GM21526 (cell line): ENCODE data around the gene C9orf152.
A peak's percentile ranks its signal among the peaks of the same experiment; 100 is the strongest.
"Not testable (repeated sequence)": the region's sequence is repeated elsewhere in the genome, so short reads cannot be mapped to it uniquely, and the experiment has no call there.

ENCODE experiments used
- ATAC-seq: cut with Tn5 transposase; IDR thresholded peaks from one replicate; pipeline ENCODE4 v1.9.1; 2021; ENCODE audit warnings: moderate library complexity; ENCODE audit not compliant: unreplicated experiment, low FRiP score

The C9orf152 gene, protein sequence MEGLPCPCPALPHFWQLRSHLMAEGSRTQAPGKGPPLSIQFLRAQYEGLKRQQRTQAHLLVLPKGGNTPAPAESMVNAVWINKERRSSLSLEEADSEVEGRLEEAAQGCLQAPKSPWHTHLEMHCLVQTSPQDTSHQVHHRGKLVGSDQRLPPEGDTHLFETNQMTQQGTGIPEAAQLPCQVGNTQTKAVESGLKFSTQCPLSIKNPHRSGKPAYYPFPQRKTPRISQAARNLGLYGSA

DNA sequence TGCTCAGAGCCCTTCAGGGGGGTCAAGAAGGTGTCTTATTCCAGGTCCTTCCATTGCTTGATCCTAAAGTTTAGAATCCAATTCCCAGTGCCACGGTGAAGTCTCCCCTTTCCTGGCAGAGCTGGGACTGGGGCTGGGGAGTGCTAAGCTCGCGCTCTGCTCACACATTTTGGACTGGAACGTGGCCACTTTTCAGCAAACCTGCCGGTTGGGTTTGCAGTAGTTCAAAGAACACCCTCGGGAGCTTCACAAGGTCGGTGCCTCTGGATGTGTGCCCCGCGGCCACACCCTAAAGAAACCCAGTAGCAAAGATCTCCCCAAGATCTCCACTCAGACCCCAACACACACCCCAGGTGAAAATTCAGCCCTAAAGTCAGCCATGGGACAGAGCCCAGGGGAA lies at the start of gene C9orf152:
C9orf152 (minus strand) TSS at position 129 of the 400 bp plus-strand sequence. CDS start 580 bp downstream, outside the sequence.
- no peak for ATAC-seq

DNA sequence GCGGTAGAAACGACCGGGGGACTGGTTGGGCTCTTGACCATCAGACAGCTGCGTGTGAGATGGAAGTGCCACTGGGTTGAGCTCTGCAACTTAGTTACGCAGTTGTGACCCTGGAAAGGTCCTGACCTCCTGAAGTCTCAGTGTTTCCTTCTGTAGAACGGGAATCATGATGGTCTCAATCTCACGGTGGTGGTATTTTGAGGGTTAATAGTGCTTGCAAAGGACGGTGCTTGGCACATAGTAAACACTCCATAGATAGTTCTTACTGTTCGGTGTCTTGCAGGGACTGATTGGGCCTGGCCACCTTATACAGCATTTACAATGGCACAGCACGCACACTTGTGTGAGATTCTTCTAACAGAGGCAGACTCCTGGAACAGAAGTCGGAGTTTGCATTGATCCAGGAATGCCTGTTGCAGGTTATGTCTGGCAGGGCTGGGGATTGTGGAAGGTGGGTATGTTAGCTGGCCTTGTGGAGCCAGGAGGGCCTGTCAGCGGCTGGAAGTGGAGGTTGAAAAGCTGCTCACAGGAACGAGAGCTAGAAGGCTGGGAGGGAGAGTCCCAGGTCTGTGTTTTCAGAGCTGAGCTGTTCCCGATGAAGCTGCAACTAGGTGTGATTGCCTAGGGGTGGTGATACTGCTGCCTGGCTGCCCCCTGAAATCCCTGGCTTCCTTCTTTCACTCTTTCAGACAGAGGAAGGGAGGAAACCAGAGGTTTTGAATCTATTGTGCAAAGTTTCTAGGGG lies 49.3 kb upstream of the C9orf152 start:
- ATAC-seq: peak; percentile 7

DNA sequence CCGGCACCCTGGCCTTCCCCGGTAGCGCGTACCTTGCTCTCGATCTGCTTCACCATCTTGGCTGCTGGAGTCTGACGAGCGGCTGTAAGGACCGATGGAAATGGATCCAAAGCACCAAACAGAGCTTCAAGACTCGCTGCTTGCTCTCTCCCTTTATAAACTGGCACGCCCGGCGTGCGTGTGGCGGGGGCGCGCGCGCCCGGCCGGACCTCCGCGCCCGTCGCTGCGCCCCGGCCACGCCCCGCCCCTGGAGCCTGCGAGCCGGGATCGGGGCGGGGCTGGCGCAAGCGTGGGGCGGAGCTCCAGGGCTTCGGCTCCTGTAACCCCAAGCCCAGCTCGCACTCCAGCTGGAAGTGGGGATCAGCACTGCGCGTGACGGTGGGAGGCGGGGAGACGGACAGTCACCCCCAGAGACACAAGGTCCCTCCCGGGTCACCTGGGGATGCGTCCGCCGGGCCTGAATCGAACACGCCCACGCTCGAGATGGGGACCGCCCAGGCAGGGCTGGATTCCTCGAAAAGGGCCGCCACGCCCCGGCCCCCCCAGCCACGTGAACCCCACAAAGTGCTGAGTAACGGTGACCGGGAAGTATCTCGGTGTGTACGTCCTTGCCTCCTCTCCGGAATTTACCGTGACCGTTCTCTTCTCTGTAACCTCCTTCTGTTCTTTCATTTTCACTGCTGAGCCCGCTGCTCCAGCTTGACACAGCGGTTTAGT lies 48.6 kb upstream of the C9orf152 start, which contains the start of gene TXN:
TXN (minus strand) TSS at position 128 of the 717 bp plus-strand sequence; CDS start at position 56, 72 bp downstream.
- ATAC-seq: peak; percentile 69

GRCh38 chr9:110255463-110256379 lies 47.8 kb upstream of the C9orf152 start:
- ATAC-seq: peak; percentile 27

DNA sequence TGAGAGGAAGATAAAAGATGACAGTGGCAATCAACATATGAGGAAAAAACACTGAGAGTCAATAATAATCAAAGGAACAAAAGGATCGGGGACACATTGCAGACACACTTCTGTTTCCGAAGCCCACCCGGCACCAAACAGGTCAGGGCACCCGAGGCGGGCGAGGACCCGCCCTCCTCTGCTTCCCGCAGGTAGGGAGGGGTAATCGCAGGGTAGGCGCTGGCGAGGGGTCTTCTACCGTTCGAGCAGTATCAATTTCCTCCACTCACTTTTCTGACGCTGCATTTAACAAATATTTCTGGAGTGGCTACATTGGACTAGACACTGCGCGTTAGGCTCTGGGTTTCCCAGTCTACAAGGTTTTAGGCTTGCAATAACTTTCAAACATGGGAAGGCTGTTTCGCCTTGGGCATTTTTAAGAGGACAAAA lies 47.1 kb upstream of the C9orf152 start:
- ATAC-seq: no peak

GRCh38 chr9:110254500-110254899 lies 46.5 kb upstream of the C9orf152 start:
- no peak for ATAC-seq

DNA sequence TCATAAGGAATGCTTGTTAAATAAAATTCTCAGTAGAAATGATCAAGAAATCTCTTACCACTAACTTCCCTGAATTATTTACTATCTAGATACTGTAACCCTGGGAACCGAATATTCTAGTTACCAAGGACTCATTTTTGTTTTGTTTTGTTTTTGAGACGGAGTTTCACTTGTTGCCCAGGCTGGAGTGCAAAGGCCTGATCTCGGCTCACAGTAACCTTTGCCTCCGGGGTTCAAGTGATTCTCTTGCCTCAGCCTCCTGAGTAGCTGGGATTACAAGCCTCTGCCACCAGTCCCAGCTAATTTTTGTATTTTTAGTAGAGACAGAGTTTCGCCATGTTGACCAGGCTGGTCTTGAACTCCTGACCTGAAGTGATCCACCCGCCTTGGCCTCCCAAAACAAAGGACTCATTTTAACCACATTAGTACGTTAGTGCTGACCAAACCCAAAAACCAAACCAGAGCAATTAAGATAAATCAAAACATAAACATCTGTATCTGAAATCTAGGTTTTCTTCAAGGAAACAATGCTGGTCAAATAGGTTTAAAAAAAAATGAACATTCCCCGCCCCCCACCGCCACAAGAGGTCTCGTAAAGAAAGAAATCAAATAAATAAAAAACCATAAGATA lies 44.7 kb upstream of the C9orf152 start:
- no peak for ATAC-seq

- ATAC-seq: not testable (repeated sequence)
Observed at GRCh38 chr9:110251770-110252169, 43.8 kb upstream of the C9orf152 start.

GRCh38 chr9:110251212-110251611 lies 43.3 kb upstream of the C9orf152 start:
- ATAC-seq: no peak

DNA sequence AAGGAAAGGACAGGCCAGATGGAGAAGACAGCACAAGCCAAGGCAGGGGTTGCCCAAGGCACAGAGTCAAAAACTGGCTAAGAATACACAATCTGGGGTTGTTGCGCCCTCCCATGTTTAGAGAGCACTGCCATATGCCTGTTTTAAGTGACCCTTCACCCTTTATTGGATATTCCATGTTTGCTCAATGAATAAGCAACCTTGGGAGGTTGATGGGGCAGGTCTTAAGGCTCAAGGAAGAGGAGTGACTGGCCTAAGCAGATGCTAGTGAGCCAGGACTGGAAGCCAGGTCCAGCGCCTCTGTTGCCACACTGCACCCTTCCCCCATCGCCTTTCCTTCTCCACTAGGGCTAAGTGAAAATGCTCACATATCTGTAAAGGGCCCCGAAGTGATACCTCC lies 41.6 kb upstream of the C9orf152 start:
- no peak for ATAC-seq

GRCh38 chr9:110248361-110248760 lies 40.4 kb upstream of the C9orf152 start:
- no peak for ATAC-seq

DNA sequence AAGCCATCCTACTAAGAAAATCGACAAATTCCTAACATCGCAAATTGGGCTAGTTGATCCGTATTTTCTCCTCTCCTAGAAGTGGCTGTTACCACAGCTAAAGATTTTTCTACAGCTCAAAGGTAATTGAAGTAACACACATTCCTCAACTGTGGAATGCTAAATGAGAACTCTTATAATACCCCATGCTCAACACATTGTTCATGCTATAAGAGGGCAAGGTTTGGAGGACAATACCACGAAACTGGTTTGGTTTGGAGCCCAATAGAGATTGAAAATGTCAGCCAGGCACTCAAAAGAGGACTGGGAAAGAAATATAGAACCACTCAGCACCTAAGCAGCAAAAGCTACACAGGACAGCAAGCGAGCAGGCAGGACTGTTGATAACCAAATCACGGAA lies 38.3 kb upstream of the C9orf152 start:
- ATAC-seq: no peak

DNA sequence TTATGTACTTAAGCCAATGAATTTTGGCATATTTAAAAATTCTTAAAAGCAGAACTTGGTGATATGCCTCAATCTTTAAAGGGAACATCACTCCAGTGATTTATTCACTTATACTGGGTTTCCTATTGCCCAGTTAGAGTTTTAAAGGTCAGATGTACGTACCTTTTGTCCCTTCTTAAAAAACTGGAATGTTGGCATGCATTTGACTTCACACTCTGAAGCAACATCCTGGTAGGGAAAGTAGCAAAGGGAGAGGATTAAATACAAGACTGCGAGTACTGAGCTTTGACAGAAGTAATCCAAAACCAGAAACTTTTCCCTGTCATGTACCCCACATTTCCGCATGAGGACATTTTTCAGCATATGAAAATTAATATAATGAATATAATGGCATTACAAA lies 36.7 kb upstream of the C9orf152 start:
- no peak for ATAC-seq

GRCh38 chr9:110241858-110242321 lies 33.9 kb upstream of the C9orf152 start:
- no peak for ATAC-seq

DNA sequence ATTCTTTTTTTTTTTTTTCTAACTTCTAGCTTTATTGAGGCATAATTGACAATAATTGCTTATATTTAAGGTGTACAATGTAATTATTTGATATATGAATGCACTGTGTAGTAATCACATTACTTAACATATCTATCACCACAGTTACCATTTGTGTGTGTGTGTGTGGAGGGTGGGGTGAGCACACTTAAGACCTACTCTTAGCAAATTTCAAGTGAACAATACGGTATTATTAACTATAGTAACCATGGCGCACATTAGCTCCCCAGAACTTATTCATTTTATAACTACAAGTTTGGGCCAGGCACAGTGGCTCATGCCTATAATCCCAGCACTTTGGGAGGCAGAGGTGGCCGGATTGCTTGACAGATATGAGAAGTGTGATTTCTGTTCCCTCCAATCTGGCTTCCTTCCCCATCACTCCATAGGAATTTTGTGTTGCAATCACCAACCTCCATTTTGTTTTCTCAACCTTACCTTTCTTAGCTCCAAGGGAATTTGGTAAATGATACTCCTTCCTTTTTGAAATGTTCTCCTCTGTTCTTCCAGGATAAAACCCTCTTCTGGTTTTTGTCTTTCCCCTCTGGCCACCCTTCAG lies 33.4 kb upstream of the C9orf152 start:
- ATAC-seq: no peak

GRCh38 chr9:110240198-110240597 lies 32.2 kb upstream of the C9orf152 start:
- ATAC-seq: no peak

- no peak for ATAC-seq
Observed at GRCh38 chr9:110228321-110228720, 20.4 kb upstream of the C9orf152 start.

DNA sequence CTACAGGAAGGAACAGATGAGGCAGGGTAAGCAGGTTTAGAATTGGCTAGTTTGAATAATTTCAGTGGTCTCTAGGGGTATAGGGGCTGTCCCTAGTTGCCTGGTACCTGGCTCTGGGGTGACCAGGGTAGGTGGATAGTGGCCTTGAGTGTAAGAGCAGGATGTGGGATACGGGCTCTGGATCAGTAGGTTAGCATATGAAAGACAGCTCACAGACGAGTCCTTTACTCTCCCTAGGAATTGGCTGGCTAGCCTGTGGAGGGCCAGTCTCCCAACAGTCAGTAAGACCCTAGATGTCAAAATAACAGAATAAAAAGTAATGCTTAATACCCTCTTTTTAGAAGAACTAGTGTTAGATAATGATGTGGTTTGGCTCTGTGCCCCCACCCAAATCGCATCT lies 16.6 kb upstream of the C9orf152 start:
- ATAC-seq: no peak

- no peak for ATAC-seq
Observed at GRCh38 chr9:110220809-110221208, 12.8 kb upstream of the C9orf152 start.
